ENCODE data around the gene FZD2. TPM values are rescaled to one million over a fixed set of nuclear protein-coding genes. Genes with fewer than 3 reads are reported as not detected.

FZD2 gene
- total and polyA plus RNA-seq, 9 of the 15 experiments (the other 6 are each of a cell fraction or from before 2014, with no cell fraction given), result 0.03 to 4.5 (median 1.1) TPM; not detected in 1

DNA sequence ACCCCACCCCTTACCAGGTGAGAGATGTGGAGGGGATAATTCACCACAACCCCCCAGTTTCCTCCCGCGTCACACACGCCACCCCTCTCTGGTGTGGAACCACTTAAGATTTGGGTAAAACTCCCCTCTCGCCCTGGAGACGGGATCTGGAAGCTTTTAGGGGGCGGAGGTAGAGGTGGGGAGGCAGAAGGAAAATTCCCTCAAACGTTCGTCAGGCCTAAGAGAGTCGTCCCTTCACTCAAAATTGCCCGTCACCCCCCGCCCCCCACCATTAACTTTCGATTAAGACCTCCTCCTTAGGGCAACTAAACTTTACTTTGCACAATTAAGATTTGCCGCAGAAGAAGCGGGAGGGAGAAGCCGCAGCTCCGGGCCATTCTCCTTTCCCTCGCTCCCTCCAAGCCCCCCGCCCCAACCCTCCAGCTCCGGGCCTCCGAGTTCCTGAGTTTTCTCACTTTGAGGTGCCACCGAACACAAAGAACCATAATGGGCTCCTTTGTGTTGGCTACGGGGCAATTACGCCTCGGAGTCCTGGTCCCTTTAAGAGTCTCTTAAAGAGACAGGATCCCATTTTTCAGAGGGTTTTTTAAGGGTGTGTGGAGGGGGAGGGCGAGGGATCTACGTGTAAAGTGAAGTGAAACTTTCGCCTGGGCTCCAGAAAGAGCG, 985 bp upstream of the FZD2 start:
- Histone ChIP-seq H3K79me2 (ENCODE audit: control insufficient read depth, insufficient read depth, low read length) (no peaks in the 10 kb centered on the region), H3K9ac (ENCODE audit: insufficient read depth in 1 of 2, low read depth in 2 of 2, low read length in 2 of 2) (peak overlapping the region; percentile 81 to 89), H3K27ac (ENCODE audit: extremely low read depth, low read depth, low read length) (peak overlapping the region; percentile 68), H3K36me3 (ENCODE audit: control insufficient read depth, insufficient read depth, low read length) (no peaks in the 10 kb centered on the region), H3K9me1 (ENCODE audit: control insufficient read depth, insufficient read depth, low read length) (no peaks in the 10 kb centered on the region), H3K4me2 (ENCODE audit: insufficient read depth, low read length) (peak overlapping the region; percentile 85), H4K20me1 (replicated peaks; ENCODE audit: control insufficient read depth, insufficient read depth, low read length) (no peaks in the 10 kb centered on the region), H3K9me3 (replicated peaks; ENCODE audit: control insufficient read depth, insufficient read depth, low read depth, low read length) (no peaks in the 10 kb centered on the region), H3K4me1 (replicated peaks in 1 of 2; ENCODE audit: control insufficient read depth in 2 of 2, insufficient read depth in 2 of 2, low read length in 2 of 2) (peaks cover 13 to 29% of the 10 kb centered on the region in 2 experiments; a peak in 4 of 5 replicates), H2AFZ (ENCODE audit: low read depth, low read length) (peak overlapping the region; percentile 97), H3K27me3 (ENCODE audit: control insufficient read depth in 2 of 2, insufficient read depth in 2 of 2, low read length in 2 of 2) (no peaks in the 10 kb centered on the region), H3K4me3 (peak overlapping the region; percentile 60)
- no TSS peak for BruUV-seq (replicated peaks)
- in situ Hi-C loops (cut with MboI) (no loop called here), intact Hi-C loops (cut with micrococcal nuclease) (no loop called here)
- CTCF ChIA-PET (ENCODE audit: low intra/inter-chr PET ratio), result interaction anchor here (0.7 kb wide), 1 partner anchor 99 kb away, joined by 3 read pairs; no protein-coding TSS in a partner anchor
- FAIRE-seq, result peak; percentile 6
- DNase-seq (ENCODE audit: extremely low read depth in 1 of 4, low spot score in 3 of 4), result peak; percentile 37 to 69 (median 56)
- ATAC-seq, result peak; percentile 82
- POLR2A ChIA-PET, result interaction anchor here (0.7 to 1.7 kb wide), 6 partner anchors 9 to 109 kb away, joined by 3 to 7 read pairs (median 4); no protein-coding TSS in a partner anchor
- WGBS (ENCODE audit: insufficient coverage, low coverage, missing lambda C conversion rate), result 4% methylated on average over 27 of the region's 28 CpGs
- TF ChIP-seq JUN (IDR thresholded peaks at IDR 0.05; ENCODE audit: borderline replicate concordance, low read depth, low read length) (0 out of 2 replicates have a peak, but pooled peaks have one; percentile 4), JUN (CRISPR knock-in tag; IDR thresholded peaks at IDR 0.05; ENCODE audit: borderline replicate concordance) (no peak), SPI1 (IDR thresholded peaks at IDR 0.05; ENCODE audit: borderline replicate concordance, low read depth, low read length) (no peak), NCOA1 (IDR thresholded peaks at IDR 0.05; ENCODE audit: low read depth) (no peak; the same call in 1 of the 2 replicates), POLR2H (tag; IDR thresholded peaks at IDR 0.05; ENCODE audit: low read depth) (no peak), POLR2AphosphoS5 (IDR thresholded peaks at IDR 0.05; ENCODE audit: control insufficient read depth, insufficient read depth, low read depth, low read length) (no peak), NCOR1 (IDR thresholded peaks at IDR 0.05) (0 out of 2 replicates have a peak, but pooled peaks have one; percentile 11), PHF8 (IDR thresholded peaks at IDR 0.05; ENCODE audit: borderline replicate concordance, low read length) (0 out of 2 replicates have a peak, but pooled peaks have one; percentile 28)
- TF ChIP-seq, protein P1, sequence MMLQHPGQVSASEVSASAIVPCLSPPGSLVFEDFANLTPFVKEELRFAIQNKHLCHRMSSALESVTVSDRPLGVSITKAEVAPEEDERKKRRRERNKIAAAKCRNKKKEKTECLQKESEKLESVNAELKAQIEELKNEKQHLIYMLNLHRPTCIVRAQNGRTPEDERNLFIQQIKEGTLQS (IDR thresholded peaks at IDR 0.05), result no peak
- TF ChIP-seq, protein P1 (CRISPR knock-in tag; conservative IDR thresholded peaks at IDR 0.05), result no peak
- TF ChIP-seq, protein P2, sequence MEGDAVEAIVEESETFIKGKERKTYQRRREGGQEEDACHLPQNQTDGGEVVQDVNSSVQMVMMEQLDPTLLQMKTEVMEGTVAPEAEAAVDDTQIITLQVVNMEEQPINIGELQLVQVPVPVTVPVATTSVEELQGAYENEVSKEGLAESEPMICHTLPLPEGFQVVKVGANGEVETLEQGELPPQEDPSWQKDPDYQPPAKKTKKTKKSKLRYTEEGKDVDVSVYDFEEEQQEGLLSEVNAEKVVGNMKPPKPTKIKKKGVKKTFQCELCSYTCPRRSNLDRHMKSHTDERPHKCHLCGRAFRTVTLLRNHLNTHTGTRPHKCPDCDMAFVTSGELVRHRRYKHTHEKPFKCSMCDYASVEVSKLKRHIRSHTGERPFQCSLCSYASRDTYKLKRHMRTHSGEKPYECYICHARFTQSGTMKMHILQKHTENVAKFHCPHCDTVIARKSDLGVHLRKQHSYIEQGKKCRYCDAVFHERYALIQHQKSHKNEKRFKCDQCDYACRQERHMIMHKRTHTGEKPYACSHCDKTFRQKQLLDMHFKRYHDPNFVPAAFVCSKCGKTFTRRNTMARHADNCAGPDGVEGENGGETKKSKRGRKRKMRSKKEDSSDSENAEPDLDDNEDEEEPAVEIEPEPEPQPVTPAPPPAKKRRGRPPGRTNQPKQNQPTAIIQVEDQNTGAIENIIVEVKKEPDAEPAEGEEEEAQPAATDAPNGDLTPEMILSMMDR (IDR thresholded peaks at IDR 0.05 in 2 of 3, conservative IDR thresholded peaks at IDR 0.05 in 1 of 3; ENCODE audit: insufficient read depth in 2 of 3, low read depth in 1 of 3, low read length in 3 of 3), result peak in 1 of 3 experiments; percentile 26; a peak in 1 of 6 replicates
- TF ChIP-seq, protein P3, sequence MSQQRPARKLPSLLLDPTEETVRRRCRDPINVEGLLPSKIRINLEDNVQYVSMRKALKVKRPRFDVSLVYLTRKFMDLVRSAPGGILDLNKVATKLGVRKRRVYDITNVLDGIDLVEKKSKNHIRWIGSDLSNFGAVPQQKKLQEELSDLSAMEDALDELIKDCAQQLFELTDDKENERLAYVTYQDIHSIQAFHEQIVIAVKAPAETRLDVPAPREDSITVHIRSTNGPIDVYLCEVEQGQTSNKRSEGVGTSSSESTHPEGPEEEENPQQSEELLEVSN (IDR thresholded peaks at IDR 0.05; ENCODE audit: borderline replicate concordance in 1 of 2, extremely low read depth in 1 of 2, insufficient read depth in 1 of 2, insufficient read length in 1 of 2, low read depth in 1 of 2, low read length in 1 of 2, poor library complexity in 1 of 2, severe bottlenecking in 1 of 2), result peak in 1 of 2 experiments; percentile 29
- TF ChIP-seq, protein P4, sequence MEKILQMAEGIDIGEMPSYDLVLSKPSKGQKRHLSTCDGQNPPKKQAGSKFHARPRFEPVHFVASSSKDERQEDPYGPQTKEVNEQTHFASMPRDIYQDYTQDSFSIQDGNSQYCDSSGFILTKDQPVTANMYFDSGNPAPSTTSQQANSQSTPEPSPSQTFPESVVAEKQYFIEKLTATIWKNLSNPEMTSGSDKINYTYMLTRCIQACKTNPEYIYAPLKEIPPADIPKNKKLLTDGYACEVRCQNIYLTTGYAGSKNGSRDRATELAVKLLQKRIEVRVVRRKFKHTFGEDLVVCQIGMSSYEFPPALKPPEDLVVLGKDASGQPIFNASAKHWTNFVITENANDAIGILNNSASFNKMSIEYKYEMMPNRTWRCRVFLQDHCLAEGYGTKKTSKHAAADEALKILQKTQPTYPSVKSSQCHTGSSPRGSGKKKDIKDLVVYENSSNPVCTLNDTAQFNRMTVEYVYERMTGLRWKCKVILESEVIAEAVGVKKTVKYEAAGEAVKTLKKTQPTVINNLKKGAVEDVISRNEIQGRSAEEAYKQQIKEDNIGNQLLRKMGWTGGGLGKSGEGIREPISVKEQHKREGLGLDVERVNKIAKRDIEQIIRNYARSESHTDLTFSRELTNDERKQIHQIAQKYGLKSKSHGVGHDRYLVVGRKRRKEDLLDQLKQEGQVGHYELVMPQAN (IDR thresholded peaks at IDR 0.05; ENCODE audit: borderline replicate concordance), result no peak

Measured in K562 (cell line).